NCI-H2196 (cell line): Measurements from ENCODE around the gene CCDC60.

ENCODE experiments used
- DNase-seq: peaks from one replicate; lab custom pipeline; 2025; ENCODE audit not compliant: unreplicated experiment; lab: John Stamatoyannopoulos, UW

CCDC60 gene

DNA sequence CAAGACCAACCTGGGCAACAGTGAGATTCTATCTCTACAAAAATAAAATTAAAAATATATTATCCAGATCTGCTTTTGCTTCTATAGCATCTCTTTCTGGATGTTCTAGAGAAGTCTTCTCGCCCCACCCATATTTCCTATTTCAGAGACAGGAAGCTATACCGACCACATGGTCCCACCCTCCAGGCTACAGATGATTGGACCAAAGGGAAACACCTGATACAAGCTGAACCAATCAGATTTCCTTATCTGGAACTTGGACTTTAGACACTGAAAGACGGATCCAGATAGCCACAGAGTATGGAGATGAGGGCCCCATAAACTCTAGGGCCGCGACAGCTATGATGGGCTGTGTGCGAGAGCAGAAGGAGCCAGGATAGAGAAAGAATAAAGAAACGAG, 48.7 kb downstream of the CCDC60 start:
- no peak for DNase-seq

GRCh38 chr12:119384340-119384739, 49.8 kb downstream of the CCDC60 start:
- no peak for DNase-seq

GRCh38 chr12:119385659-119386058, 51.1 kb downstream of the CCDC60 start:
- DNase-seq = no peak

DNA sequence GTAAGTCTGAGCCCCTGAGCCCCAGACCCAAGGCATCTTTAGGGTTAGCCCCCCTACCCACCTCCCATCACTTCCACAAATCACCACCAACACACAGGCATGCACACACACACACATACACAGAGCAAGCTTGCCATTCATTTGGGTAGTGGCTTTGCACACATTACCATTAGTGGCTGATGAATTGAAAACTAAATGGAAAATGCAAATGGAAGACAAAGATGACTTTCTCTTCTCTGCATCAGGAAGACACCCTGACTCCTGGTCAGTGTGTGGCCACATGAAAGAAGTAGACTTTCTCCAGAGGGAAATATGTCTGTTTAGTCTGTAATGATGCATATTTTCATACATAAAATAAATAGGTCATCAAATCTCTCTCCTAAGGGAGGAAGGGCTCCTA, 55.2 kb downstream of the CCDC60 start:
- no peak for DNase-seq

GRCh38 chr12:119391673-119392072, 57.1 kb downstream of the CCDC60 start:
- no peak for DNase-seq

- peak; percentile 14 for DNase-seq
Measured at GRCh38 chr12:119393677-119394076, 59.1 kb downstream of the CCDC60 start.

DNA sequence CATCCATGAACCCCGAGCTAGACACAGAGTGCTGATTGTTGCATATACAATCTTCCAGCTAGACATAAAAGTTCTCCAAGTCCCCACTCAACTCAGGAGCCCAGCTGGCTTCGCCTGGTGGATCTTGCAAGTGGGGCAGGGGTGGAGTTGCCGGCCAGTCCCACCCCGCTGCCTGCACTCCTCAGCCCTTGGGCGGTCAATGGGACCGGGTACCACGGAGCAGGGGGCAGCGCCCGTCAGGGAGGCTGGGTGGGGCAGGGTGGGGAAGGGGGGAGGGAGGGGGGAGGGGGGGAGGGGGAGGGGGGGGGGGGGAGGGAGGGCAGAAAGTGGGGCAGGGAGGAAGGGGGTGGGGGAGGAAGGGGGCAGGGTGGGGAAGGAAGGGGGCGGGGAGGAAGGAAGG, 63.0 kb downstream of the CCDC60 start:
- DNase-seq = no peak

DNA sequence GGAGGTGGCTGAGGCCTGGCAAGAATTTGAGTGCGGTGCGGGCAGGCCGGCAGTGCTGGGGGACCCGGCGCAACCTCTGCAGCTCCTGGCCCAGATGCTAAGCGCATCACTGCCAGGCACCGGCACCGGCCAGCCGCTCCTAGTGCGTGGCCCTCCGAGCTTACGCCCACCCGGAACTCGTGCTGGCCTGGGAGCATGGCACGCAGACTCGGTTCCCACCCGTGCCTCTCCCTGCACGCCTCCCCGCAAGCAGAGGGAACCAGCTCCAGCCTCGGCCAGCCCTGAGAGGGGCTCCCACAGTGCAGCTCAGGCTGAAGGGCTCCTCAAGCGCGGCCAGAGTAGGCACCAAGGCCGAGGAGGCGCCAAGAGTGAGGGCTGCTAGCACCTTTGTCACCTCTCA, 63.7 kb downstream of the CCDC60 start:
- no peak for DNase-seq

- no peak for DNase-seq
Measured at GRCh38 chr12:119399301-119399700, 64.8 kb downstream of the CCDC60 start.

DNA sequence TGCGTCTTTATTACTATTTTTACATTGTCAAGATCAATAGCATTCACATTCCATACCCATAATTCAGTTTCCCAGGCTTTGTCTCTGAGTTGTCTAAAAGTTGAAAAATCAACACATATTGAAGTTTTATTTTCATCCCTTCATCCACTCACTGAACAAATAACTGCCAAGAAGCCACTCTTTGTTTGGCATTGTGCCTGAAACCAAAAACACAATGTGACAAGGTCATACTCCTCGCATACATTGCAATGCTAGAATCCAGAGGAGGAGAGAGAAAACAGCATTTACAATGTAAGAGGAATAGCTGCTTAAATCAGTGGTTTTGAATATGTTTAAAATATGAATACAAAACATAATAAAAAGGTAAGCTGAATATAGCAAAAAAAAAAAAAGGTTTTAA, 71.8 kb downstream of the CCDC60 start:
- DNase-seq = no peak

DNA sequence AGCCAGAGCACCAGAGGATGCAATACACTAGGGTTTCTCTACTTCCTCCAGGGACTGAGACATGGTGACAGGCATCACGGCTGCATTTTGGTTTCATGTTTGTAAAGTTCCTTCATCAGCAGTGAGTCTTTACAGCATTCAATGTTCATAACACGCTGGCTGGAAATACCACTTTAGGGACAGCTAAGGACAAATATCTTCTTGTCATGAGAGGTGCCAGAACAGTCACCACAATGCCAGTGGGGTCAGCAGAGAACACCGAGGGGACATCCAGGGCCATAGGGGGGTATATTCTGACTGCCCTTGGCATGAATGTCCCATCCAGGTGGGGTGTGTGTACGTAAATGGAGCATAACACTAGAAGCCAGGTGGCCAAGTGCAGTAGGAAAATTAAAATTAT, 72.3 kb downstream of the CCDC60 start:
- no peak for DNase-seq

DNA sequence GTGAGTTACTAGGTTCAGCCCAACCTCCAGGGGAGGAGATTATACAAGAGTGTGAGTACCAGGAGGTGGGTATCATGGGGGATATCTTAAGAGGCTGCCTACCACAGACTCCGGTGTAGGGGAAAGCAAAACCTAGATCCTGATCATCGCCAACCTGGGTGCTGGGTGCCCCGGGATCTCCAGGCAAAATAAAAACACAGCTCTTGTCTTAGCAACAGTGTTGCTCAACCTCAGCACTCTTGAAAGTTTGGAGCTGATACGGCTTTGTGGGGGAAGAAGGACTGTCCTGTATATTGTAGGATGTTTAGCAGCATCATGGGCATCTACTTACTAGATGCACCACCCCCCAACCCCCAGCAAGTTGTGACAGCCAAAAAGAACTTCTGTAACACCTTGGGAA, 74.5 kb downstream of the CCDC60 start:
- DNase-seq = no peak

- DNase-seq = no peak
Measured at GRCh38 chr12:119410396-119410795, 75.9 kb downstream of the CCDC60 start.

DNA sequence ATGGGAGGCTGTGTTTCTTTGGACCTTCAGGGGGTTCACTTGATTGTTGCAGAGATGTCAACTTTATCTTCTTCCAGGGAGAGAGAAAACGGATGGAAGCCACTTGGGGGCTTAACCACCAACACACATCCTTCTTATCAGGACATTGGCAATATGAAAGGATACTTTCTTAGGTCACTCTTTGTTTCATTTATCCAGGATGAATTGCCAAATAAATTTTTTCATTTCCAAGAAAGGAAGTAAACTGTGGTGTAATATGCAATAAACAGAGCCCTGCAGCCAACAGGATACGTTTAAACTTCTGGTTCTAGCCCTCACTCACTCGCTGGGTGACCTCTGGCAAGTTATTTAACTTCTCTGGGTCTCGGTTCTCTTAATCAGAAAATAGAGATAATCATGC, 77.8 kb downstream of the CCDC60 start:
- no peak for DNase-seq

- peak; percentile 69 for DNase-seq
Measured at GRCh38 chr12:119412811-119413794, 78.6 kb downstream of the CCDC60 start.

DNA sequence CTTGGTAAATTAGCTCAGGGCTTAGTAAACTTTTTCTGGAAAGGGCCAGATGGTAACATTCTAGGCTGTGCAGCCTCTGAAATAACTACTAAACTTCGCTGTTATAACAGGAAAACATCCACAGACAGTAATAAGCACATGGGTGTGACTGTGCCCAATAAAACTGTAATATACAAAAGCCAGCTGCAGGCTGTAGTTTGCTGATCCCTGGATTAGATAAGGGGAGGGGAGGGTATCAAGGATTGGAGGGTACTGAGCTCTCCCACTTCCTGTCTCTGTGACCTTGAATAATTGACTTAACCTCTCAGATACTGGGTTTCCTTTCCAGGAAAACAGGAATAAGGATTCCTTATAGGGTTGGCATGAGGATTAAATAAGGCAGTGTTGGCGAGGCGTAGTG, 81.2 kb downstream of the CCDC60 start:
- DNase-seq = no peak

DNA sequence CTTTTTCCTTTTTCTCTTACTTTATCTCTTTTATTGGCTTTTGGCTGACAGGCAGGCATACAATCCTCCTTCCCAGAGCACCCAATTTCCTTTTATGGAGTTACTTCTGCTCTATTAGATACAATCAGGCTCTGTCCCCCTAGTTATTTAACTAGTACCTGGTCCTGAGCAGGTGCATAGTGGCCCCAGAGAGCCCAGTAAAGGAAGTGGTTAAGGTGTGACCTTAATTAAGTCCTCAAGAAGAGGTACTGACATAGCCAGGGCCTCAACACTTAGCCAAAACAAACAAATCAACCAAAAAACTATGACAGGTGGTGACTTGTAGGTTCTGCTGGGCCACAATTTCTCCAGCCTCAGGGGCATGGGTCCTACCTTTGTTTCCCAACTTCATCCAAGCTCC, 82.9 kb downstream of the CCDC60 start:
- DNase-seq = peak; percentile 36

DNA sequence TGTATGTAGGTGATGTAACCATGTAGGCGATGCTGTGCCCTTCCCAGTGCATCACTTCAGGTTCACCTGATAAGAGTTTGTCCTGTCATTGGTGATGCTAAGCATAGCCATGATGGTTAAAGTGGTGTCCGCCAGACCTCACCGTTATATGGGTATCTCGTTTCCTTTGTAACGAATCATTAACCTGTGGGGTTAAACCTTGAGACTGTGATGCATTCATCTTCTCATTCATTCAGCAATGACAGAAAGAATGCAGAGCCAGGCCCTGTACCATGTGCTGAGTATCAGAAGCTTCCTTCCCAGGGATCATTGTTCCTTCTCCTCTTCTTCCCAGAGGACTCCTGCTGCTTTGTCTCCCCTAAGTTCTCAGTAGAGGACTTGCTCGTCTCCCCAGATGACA, 84.9 kb downstream of the CCDC60 start:
- DNase-seq = no peak

- no peak for DNase-seq
Measured at GRCh38 chr12:119423285-119423684, 88.8 kb downstream of the CCDC60 start.

DNA sequence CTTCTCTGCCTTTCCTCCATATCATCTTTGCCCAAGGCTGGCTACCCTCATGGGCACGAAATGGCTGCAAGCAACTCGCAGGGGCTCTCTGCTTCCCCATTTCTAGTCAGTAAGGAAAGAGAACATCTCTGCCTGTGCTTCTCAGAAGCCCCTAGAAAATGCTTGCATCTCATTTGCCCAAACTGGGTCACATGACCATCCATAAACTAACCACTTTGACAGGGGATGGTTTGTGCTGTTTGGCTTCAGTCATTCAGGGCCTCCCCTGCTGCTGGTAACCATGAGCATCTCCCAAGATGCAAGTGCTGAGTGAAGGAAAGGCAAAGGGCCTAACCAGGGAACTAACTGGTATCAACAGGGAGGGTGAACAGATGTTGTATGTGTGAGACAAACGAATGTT, 91.1 kb downstream of the CCDC60 start:
- DNase-seq = no peak

DNA sequence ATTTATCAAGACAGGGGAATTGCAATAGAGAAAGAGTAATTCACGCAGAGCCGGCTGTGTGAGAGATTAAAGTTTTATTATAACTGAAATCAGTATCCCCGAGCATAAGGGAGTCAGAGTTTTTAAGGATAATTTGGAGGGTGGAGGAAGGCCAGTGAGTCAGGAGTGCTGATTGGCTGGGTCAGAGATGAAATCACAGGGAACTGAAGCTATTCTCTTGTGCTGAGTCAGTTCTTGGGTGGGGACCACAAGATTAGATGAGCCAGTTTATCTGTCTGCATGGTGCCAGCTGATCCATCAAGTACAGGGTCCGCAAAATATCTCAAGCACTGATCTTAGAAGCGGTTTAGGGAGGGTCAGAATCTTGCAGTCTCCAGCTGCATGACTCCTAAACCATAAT, 96.6 kb downstream of the CCDC60 start:
- no peak for DNase-seq

DNA sequence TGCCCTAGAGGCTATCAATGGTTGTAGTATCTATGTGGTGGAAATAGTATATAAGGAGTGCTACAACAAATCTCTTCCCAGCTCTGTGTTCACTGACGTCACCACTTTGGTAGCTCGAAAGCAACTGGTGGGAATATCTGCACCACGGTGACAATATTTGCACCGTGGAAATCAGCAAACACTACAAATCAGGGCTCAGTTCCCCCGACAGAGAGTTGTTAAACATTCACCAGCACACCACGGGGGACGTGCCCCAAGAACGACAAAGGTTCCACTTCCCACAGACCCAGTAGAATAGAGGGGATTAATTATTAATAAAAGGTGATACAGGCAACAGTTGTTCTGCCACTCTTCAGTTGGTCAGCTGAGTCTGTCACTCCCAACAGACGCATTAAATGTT, 98.4 kb downstream of the CCDC60 start:
- no peak for DNase-seq

DNA sequence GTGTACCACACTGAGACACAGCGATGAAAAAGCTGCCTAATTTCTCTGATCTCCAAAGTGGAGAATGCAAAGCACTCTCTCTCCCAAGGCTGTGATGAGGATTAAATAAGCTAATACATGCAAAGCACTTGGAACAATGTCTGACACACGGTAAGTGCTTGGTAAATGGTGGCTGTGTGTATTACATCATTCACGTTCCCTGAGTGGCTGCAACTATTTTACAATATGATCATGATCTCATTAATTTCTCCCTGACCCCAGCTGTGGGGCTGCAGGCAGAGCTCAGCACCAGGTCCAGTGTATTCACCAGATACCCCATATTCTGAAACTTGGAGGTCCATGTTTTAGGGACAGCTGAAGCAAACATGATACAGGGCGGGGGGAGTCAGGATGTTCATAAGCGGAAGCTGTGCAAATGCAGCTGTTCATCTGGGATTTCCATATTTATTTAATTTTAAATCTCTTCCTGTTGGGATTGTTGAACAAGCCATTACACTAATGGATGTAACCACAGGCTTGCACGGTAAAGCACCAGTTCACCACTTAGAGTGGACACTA, 106.4 kb downstream of the CCDC60 start:
- no peak for DNase-seq
